Glutamatergic neuron (in vitro differentiated cells): ENCODE results near the gene TLR9. TPM values are rescaled to one million over a fixed set of nuclear protein-coding genes. Genes with fewer than 3 reads are reported as not detected.

Experiments
- DNase-seq: peaks from one replicate; pipeline ENCODE4 v3.0.0; 2022
- H3K27ac Mint-ChIP-seq: one replicate; pipeline ENCODE4 v1.8.0; 2020; ENCODE audit warnings: mild to moderate bottlenecking, mixed read lengths, inconsistent platforms; ENCODE audit not compliant: unreplicated experiment
- H3K27me3 Mint-ChIP-seq: one replicate; pipeline ENCODE4 v1.8.0; 2020; ENCODE audit warnings: mild to moderate bottlenecking, moderate library complexity, mixed read lengths, inconsistent platforms; ENCODE audit not compliant: unreplicated experiment
- H3K36me3 Mint-ChIP-seq: one replicate; pipeline ENCODE4 v1.8.0; 2020; ENCODE audit warnings: mild to moderate bottlenecking, mixed read lengths, inconsistent platforms; ENCODE audit not compliant: unreplicated experiment
- H3K4me1 Mint-ChIP-seq: one replicate; pipeline ENCODE4 v1.8.0; 2020; ENCODE audit warnings: mild to moderate bottlenecking, low read depth, mixed read lengths, inconsistent platforms; ENCODE audit not compliant: unreplicated experiment
- H3K4me3 Mint-ChIP-seq: one replicate; pipeline ENCODE4 v1.8.0; 2020; ENCODE audit warnings: mild to moderate bottlenecking, mixed read lengths, inconsistent platforms; ENCODE audit not compliant: unreplicated experiment
- H3K9me3 Mint-ChIP-seq: one replicate; pipeline ENCODE4 v1.8.0; 2020; ENCODE audit warnings: mild to moderate bottlenecking, moderate library complexity, mixed read lengths, inconsistent platforms; ENCODE audit not compliant: unreplicated experiment
- total RNA-seq: library from RNA; stranded (reverse); fragmentation: NEBNext Ultra II Directional; extraction: Animal tissue kit (Norgen Biotek cat#: 25700); gene quantifications from one replicate; pipeline ENCODE4 v1.2.1, GENCODE V29; 2021; ENCODE audit not compliant: unreplicated experiment
- TF ChIP-seq, protein P1 (sequence below): fragments of 200-600 bp; sonication (generic); IDR thresholded peaks from one replicate; pipeline ENCODE4 v1.5.0; 2021; ENCODE audit not compliant: partially characterized antibody, unreplicated experiment

TLR9 gene
- total RNA-seq, 1 donor from 2014 or later, result 0.37 TPM

DNA sequence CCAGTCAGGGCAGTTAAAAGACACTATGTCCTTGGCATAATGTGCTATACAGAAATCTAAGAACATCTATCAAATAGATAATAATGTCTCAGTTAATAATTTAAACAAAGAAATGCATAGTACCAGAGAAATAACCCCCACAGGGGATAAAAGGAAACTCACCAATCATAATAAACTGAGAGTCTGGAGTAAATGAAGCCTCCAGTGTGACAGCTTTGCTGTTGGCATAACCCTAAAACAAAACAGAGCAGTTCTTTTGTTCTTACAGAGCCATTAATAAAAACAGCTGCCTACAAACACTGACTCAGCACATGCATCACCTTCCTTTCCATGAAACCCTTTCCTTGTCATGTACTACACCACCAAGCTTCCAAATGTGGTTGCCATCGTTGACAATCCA is 33.6 kb upstream of the TLR9 start:
- TF ChIP-seq, protein P1, sequence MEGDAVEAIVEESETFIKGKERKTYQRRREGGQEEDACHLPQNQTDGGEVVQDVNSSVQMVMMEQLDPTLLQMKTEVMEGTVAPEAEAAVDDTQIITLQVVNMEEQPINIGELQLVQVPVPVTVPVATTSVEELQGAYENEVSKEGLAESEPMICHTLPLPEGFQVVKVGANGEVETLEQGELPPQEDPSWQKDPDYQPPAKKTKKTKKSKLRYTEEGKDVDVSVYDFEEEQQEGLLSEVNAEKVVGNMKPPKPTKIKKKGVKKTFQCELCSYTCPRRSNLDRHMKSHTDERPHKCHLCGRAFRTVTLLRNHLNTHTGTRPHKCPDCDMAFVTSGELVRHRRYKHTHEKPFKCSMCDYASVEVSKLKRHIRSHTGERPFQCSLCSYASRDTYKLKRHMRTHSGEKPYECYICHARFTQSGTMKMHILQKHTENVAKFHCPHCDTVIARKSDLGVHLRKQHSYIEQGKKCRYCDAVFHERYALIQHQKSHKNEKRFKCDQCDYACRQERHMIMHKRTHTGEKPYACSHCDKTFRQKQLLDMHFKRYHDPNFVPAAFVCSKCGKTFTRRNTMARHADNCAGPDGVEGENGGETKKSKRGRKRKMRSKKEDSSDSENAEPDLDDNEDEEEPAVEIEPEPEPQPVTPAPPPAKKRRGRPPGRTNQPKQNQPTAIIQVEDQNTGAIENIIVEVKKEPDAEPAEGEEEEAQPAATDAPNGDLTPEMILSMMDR, result no peak
- Mint-ChIP-seq H3K4me1 (peaks cover 1% of the 10 kb centered on the region), H3K27ac (no peak overlapping the region), H3K9me3 (peaks cover 4% of the 10 kb centered on the region), H3K27me3 (no peaks in the 10 kb centered on the region), H3K4me3 (no peak overlapping the region), H3K36me3 (no peaks in the 10 kb centered on the region)
- no peak for DNase-seq

DNA sequence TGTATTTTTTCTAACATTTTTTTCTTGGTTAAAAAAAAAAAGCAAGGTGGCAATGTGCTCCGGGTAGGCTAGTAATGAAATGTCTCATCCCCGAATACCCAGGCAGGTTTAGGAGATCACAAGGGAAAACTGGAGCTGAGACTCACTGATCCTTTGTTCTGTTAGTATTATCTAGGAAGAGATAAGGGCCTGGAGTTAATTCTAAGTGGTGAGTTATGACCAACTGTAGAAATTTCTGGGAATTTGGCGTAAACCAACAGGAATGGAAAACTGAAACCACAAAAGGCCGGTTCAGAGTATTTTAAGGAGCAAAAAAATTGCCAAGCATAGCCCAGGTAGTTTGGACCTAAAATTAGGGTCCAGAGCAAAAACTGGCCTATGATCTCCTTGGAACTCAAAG is 32.5 kb upstream of the TLR9 start:
- DNase-seq, result no peak
- Mint-ChIP-seq H3K9me3 (peaks cover 7% of the 10 kb centered on the region), H3K4me3 (no peak overlapping the region), H3K27me3 (no peaks in the 10 kb centered on the region), H3K36me3 (no peaks in the 10 kb centered on the region), H3K27ac (no peak overlapping the region), H3K4me1 (no peaks in the 10 kb centered on the region)
- TF ChIP-seq, protein P1, result no peak

DNA sequence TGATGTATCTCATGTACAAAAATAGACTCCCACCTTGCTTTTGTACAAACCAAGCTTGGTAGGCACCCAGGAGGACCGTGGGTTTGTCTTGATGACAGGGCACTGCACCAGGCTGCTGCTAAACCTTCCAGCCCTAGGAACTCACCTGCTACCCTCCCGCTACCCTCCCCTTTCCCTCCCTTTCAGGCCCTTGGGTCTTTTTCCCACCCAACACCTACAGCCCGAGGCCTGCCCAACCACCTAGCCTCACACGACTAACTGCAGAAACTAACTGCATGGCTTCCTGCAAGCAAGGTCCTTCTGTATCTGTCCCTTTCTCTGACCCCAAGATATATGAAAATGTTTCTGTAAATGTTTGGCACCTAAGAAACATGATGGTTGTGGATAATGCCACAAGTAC is 31.2 kb upstream of the TLR9 start:
- H3K9me3 Mint-ChIP-seq, result peaks cover 7% of the 10 kb centered on the region
- H3K36me3 Mint-ChIP-seq, result no peaks in the 10 kb centered on the region
- no peak overlapping the region for H3K4me3 Mint-ChIP-seq
- H3K27ac Mint-ChIP-seq, result no peak overlapping the region
- no peaks in the 10 kb centered on the region for H3K4me1 Mint-ChIP-seq
- no peak for DNase-seq
- TF ChIP-seq, protein P1, result no peak
- H3K27me3 Mint-ChIP-seq, result peaks cover 2% of the 10 kb centered on the region

DNA sequence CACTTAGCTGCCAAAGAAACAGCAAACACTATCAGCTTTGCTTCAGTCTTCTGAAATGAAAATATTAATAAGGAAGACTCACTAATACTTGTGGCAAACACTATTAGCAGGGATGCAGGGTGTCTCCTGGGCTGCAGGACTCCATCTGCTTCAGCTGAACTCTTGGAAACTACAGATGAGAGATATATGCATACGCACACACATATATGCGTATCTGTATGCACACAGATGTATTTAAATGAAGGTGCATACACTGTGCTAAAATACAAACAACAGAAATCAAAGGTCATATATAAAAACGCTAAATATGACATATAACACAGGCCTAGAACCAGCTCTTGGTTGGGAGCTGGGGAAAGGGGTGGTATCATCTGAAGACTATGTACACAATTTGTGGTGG is 30.7 kb upstream of the TLR9 start:
- H3K27ac Mint-ChIP-seq, result no peak overlapping the region
- H3K4me3 Mint-ChIP-seq, result no peak overlapping the region
- DNase-seq, result no peak
- TF ChIP-seq, protein P1, result no peak
- H3K9me3 Mint-ChIP-seq, result peaks cover 7% of the 10 kb centered on the region
- H3K27me3 Mint-ChIP-seq, result peaks cover 2% of the 10 kb centered on the region
- H3K36me3 Mint-ChIP-seq, result no peaks in the 10 kb centered on the region
- no peaks in the 10 kb centered on the region for H3K4me1 Mint-ChIP-seq

DNA sequence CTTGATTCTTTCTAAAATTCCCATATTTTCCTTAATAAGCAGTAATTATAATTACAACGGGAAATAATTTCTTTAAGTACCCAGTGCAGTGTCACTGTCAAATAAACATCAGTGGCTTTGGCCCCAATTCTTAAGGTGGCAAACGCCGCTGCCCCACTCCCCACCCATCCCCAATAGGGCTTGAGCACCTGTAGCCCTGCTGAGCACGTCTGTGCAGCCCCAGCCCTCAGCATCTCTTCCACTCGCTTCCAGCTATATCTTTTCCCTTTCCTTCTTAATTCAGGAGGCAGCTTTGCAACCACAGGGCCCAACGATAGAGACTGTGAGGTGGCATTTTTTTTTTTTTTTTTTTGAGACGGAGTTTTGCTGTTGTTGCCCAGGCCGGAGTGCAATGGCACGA is 29.2 kb upstream of the TLR9 start:
- H3K4me1 Mint-ChIP-seq, result no peaks in the 10 kb centered on the region
- TF ChIP-seq, protein P1, result no peak
- DNase-seq, result no peak
- no peaks in the 10 kb centered on the region for H3K36me3 Mint-ChIP-seq
- peaks cover 9% of the 10 kb centered on the region for H3K9me3 Mint-ChIP-seq
- no peak overlapping the region for H3K27ac Mint-ChIP-seq
- peaks cover 2% of the 10 kb centered on the region for H3K27me3 Mint-ChIP-seq
- no peak overlapping the region for H3K4me3 Mint-ChIP-seq
